IMR-90 (cell line): Measurements from ENCODE around the gene CENPP. TPM values are rescaled to one million over a fixed set of nuclear protein-coding genes. Genes with fewer than 3 reads are reported as not detected.

Experiments used
- ATAC-seq: fragments of 200-7000 bp; cut with Tn5 transposase; 2 replicates; pipeline ENCODE4 v1.9.1; 2020; ENCODE audit warnings: low read depth, mild to moderate bottlenecking, moderate library complexity
- BruUV-seq: library from RNA; stranded (reverse); fragments of 400-500 nt; replicated peaks from 2 replicates; lab custom pipeline; 2021; lab: Mats Ljungman, UMichigan
- CTCF ChIA-PET: fragments of 300-600 bp; formaldehyde crosslinking; extraction: SDS; loops from one replicate; lab custom pipeline; 2021; ENCODE audit warnings: antibody characterized with exemption; lab: Yijun Ruan, JAX
- POLR2A ChIA-PET: fragments of 300-600 bp; sonication (Branson Sonifier 250); formaldehyde crosslinking; loops from one replicate; lab custom pipeline; 2022; ENCODE audit warnings: antibody characterized with exemption; ENCODE audit not compliant: unreplicated experiment; lab: Charles Lee
- DNase-seq: peaks from one replicate; pipeline ENCODE4 v3.0.0; 2013
- H2AFZ ChIP-seq: replicated peaks from 2 replicates; pipeline ENCODE3; 2013; ENCODE audit warnings: low read length, mild to moderate bottlenecking; ENCODE audit not compliant: poor library complexity
- H2AK5ac ChIP-seq: 2 replicates; pipeline ENCODE4 v1.6.1; 2013; ENCODE audit warnings: low read depth, low read length, inconsistent platforms
- H2AK9ac ChIP-seq: replicated peaks from 2 replicates; pipeline ENCODE3; 2013; ENCODE audit warnings: mild to moderate bottlenecking, low read depth, low read length, moderate library complexity; ENCODE audit not compliant: poor library complexity
- H2BK120ac ChIP-seq: 2 replicates; pipeline ENCODE4 v1.6.1; 2013; ENCODE audit warnings: low read depth, low read length, inconsistent platforms
- H2BK15ac ChIP-seq: 3 replicates; pipeline ENCODE4 v1.6.1; 2013; ENCODE audit warnings: low read depth, low read length, inconsistent platforms
- H2BK20ac ChIP-seq: 2 replicates; pipeline ENCODE4 v1.6.1; 2013; ENCODE audit warnings: low read depth, mild to moderate bottlenecking, inconsistent platforms, low read length, moderate library complexity
- H2BK5ac ChIP-seq: 2 replicates; pipeline ENCODE4 v1.6.1; 2013; ENCODE audit warnings: mild to moderate bottlenecking, low read depth, low read length, inconsistent platforms; ENCODE audit not compliant: poor library complexity, severe bottlenecking
- H3K14ac ChIP-seq: replicated peaks from 2 replicates; pipeline ENCODE4 v1.6.1; 2013; ENCODE audit warnings: low read depth, low read length, inconsistent platforms
- H3K18ac ChIP-seq: 2 replicates; pipeline ENCODE4 v1.6.1; 2013; ENCODE audit warnings: low read depth, low read length, control low read depth
- H3K23ac ChIP-seq: 2 replicates; pipeline ENCODE4 v1.6.1; 2013; ENCODE audit warnings: low read depth, low read length, inconsistent platforms
- H3K27ac ChIP-seq: 2 replicates; pipeline ENCODE4 v1.5.1; 2013; ENCODE audit warnings: mild to moderate bottlenecking, control low read depth, low read length; ENCODE audit not compliant: insufficient read depth
- H3K27me3 ChIP-seq: 2 replicates; pipeline ENCODE4 v1.6.1; 2013; ENCODE audit warnings: low read length; ENCODE audit not compliant: control insufficient read depth, insufficient read depth
- H3K36me3 ChIP-seq: 2 replicates; pipeline ENCODE4 v1.6.1; 2013; ENCODE audit warnings: low read length, mixed read lengths; ENCODE audit not compliant: control insufficient read depth, insufficient read depth
- H3K4ac ChIP-seq: 2 replicates; pipeline ENCODE4 v1.6.1; 2013; ENCODE audit warnings: low read depth, low read length, inconsistent platforms
- H3K4me1 ChIP-seq: 2 replicates; pipeline ENCODE4 v1.6.1; 2013; ENCODE audit warnings: low read length, mixed read lengths; ENCODE audit not compliant: control insufficient read depth, insufficient read depth
- H3K4me2 ChIP-seq: 2 replicates; pipeline ENCODE4 v1.6.1; 2013; ENCODE audit warnings: low read depth, mild to moderate bottlenecking, control low read depth, low read length, moderate library complexity
- H3K4me3 ChIP-seq: 2 replicates; pipeline ENCODE4 v1.5.1; 2013; ENCODE audit warnings: low read depth, mild to moderate bottlenecking, control low read depth, low read length, moderate library complexity; ENCODE audit not compliant: insufficient read depth
- H3K56ac ChIP-seq: 2 replicates; pipeline ENCODE4 v1.6.1; 2013; ENCODE audit warnings: low read length, inconsistent platforms; ENCODE audit not compliant: insufficient read depth; ENCODE audit errors: extremely low read depth
- H3K79me1 ChIP-seq, 2 experiments: 2 replicates each; pipeline ENCODE4 v1.6.1; 2013; ENCODE audit warnings: low read length in 2 of 2, inconsistent platforms in 1 of 2, low read depth in 1 of 2
- H3K9ac ChIP-seq: 2 replicates; pipeline ENCODE4 v1.6.1; 2013; ENCODE audit warnings: low read depth, low read length, control low read depth
- H3K9me1 ChIP-seq: 2 replicates; pipeline ENCODE4 v1.6.1; 2013; ENCODE audit warnings: low read length, inconsistent platforms; ENCODE audit not compliant: insufficient read depth
- H3K9me3 ChIP-seq: 2 replicates; pipeline ENCODE4 v1.6.1; 2013; ENCODE audit warnings: low read length; ENCODE audit not compliant: control insufficient read depth, insufficient read depth
- H4K20me1 ChIP-seq: 2 replicates; pipeline ENCODE4 v1.6.1; 2013; ENCODE audit warnings: low read length, inconsistent platforms; ENCODE audit not compliant: insufficient read depth
- H4K5ac ChIP-seq: 2 replicates; pipeline ENCODE4 v1.6.1; 2013; ENCODE audit warnings: mild to moderate bottlenecking, low read depth, low read length, control low read depth
- H4K8ac ChIP-seq, 2 experiments: 2 replicates each; pipeline ENCODE4 v1.6.1; 2013; ENCODE audit warnings: low read depth in 2 of 2, low read length in 2 of 2, control low read depth in 1 of 2, inconsistent platforms in 1 of 2
- H4K91ac ChIP-seq: 2 replicates; pipeline ENCODE4 v1.6.1; 2013; ENCODE audit warnings: low read depth, low read length, inconsistent platforms; ENCODE audit not compliant: insufficient read depth
- MAFK ChIP-seq: IDR thresholded peaks from 2 replicates; pipeline ENCODE4 v1.6.1; 2012; ENCODE audit warnings: low read depth, low read length, improper control_type of control experiment
- MAZ ChIP-seq: IDR thresholded peaks from 2 replicates; pipeline ENCODE4 v1.6.1; 2012; ENCODE audit warnings: low read depth, mild to moderate bottlenecking, low read length, improper control_type of control experiment, moderate library complexity, borderline replicate concordance
- MXI1 ChIP-seq: IDR thresholded peaks from 2 replicates; pipeline ENCODE4 v1.6.1; 2012; ENCODE audit warnings: low read depth, mild to moderate bottlenecking, low read length, moderate library complexity, borderline replicate concordance
- NFE2L2 ChIP-seq: fragments of 150-350 bp; IDR thresholded peaks from 2 replicates; pipeline ENCODE4 v1.6.1; 2016; ENCODE audit warnings: low read depth, mild to moderate bottlenecking, low read length
- POLR2A ChIP-seq: IDR thresholded peaks from 2 replicates; pipeline ENCODE4 v1.6.1; 2012; ENCODE audit warnings: mild to moderate bottlenecking, low read depth, low read length
- RAD21 ChIP-seq: IDR thresholded peaks from 2 replicates; pipeline ENCODE4 v1.6.1; 2012; ENCODE audit warnings: low read length, improper control_type of control experiment
- RCOR1 ChIP-seq: IDR thresholded peaks from 2 replicates; pipeline ENCODE4 v1.6.1; 2012; ENCODE audit warnings: mild to moderate bottlenecking, low read length, improper control_type of control experiment; ENCODE audit not compliant: insufficient replicate concordance
- SMC3 ChIP-seq: fragments of 150-350 bp; IDR thresholded peaks from 2 replicates; pipeline ENCODE4 v1.6.1; 2016; ENCODE audit warnings: low read depth, mild to moderate bottlenecking, antibody characterized with exemption, low read length, moderate library complexity
- WGBS, 2 experiments: methylation state at CpG; one replicate each; pipeline versions ENCODE4 v1.1.5 to v1.1.7; 2013; ENCODE audit warnings: missing lambda C conversion rate in 2 of 2; ENCODE audit not compliant: insufficient read length in 1 of 2; ENCODE audit errors: extremely low coverage in 2 of 2; 5-methylcytosine and 5-hydroxymethylcytosine counted together
- dilution Hi-C: fragments of 300-500 bp; cut with HindIII; formaldehyde crosslinking; loops from one replicate; pipeline ENCODE4 v1.14.3; 2018; ENCODE audit warnings: low sequenced_read_pairs; ENCODE audit not compliant: unreplicated experiment
- in situ Hi-C: fragments of 300-500 bp; cut with MboI; formaldehyde crosslinking; loops from 3 replicates; pipeline ENCODE4 v1.14.3; 2019; ENCODE audit warnings: low sequenced_read_pairs, inconsistent platforms, mixed read lengths
- intact Hi-C: fragments of 100-400 bp; cut with micrococcal nuclease; formaldehyde crosslinking; loops from 2 replicates; pipeline ENCODE4 v1.10.0; 2022
- polyA plus RNA-seq, 3 experiments: library from polyadenylated mRNA; depleted of rRNA; stranded (reverse); fragments of >200 nt; gene quantifications; 2 replicates each; pipeline ENCODE4 v1.2.3, GENCODE V29; 2012; ENCODE audit warnings: low replicate concordance in 1 of 3
- total RNA-seq: library from RNA; depleted of rRNA; stranded (reverse); fragments of >200 nt; gene quantifications from 2 replicates; pipeline ENCODE4 v1.2.3, GENCODE V29; 2012
- TF ChIP-seq, protein P1 (sequence below): conservative IDR thresholded peaks from 2 replicates; pipeline ENCODE4 v1.5.1; 2012; ENCODE audit warnings: mild to moderate bottlenecking, low read depth, low read length, improper control_type of control experiment

CENPP gene
- total and polyA plus RNA-seq, 2 of the 4 experiments (the other 2 are of a cell fraction), result 1.4 to 2.0 TPM

DNA sequence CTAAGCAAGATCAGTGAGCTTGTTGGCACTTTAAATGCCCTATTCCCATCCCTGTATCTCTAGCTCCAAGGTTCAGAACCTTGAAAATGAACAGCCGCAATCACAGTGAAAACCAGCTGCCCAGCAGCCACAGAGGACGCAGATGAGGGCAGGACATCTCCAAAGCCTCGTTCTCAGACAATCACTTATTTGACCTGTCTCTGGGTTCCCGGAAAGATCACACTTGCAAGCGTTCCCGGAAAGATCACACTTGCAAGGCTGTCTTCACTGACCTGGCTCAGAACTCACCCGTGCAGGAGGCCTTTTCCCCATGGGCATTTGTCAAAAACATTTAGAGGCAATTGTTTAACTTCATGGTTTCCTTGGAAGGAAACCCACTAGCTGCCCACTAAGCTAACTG lies 318.5 kb downstream of the CENPP start:
- no peaks in the 10 kb centered on the region for H3K27me3 ChIP-seq
- no peak overlapping the region for H2BK15ac ChIP-seq
- H2BK5ac ChIP-seq, result no peak overlapping the region
- intact Hi-C loops, result no loop called here
- dilution Hi-C loops, result no loop called here
- peaks cover 54% of the 10 kb centered on the region for H3K36me3 ChIP-seq
- no peak overlapping the region for H3K27ac ChIP-seq
- no peak overlapping the region for H2AK9ac ChIP-seq
- no peak overlapping the region for H3K18ac ChIP-seq
- H3K56ac ChIP-seq, result no peak overlapping the region
- no TSS peak for BruUV-seq
- H3K14ac ChIP-seq, result no peak overlapping the region
- ATAC-seq (no peak), DNase-seq (no peak)
- H2BK120ac ChIP-seq, result no peak overlapping the region
- H3K4me2 ChIP-seq, result no peak overlapping the region
- no peak overlapping the region for H2AFZ ChIP-seq
- no peak overlapping the region for H3K4me3 ChIP-seq
- POLR2A ChIA-PET, result no interaction called here
- no peaks in the 10 kb centered on the region for H3K4me1 ChIP-seq
- in situ Hi-C loops, result no loop called here
- no peaks in the 10 kb centered on the region for H3K9me3 ChIP-seq
- no peak overlapping the region for H2BK20ac ChIP-seq
- WGBS, 2 experiments, result 100% methylated on average over 1 of the region's 7 CpGs; no CpG with 5 or more reads in 1 of the 2 experiments
- no peak overlapping the region for H3K4ac ChIP-seq
- TF ChIP-seq POLR2A, result no peak
- no peak for TF ChIP-seq NFE2L2
- no peak for TF ChIP-seq MAFK
- no peak for TF ChIP-seq MXI1
- TF ChIP-seq, protein P1, sequence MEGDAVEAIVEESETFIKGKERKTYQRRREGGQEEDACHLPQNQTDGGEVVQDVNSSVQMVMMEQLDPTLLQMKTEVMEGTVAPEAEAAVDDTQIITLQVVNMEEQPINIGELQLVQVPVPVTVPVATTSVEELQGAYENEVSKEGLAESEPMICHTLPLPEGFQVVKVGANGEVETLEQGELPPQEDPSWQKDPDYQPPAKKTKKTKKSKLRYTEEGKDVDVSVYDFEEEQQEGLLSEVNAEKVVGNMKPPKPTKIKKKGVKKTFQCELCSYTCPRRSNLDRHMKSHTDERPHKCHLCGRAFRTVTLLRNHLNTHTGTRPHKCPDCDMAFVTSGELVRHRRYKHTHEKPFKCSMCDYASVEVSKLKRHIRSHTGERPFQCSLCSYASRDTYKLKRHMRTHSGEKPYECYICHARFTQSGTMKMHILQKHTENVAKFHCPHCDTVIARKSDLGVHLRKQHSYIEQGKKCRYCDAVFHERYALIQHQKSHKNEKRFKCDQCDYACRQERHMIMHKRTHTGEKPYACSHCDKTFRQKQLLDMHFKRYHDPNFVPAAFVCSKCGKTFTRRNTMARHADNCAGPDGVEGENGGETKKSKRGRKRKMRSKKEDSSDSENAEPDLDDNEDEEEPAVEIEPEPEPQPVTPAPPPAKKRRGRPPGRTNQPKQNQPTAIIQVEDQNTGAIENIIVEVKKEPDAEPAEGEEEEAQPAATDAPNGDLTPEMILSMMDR, result no peak
- TF ChIP-seq MAZ, result no peak
- no peak for TF ChIP-seq RCOR1
- TF ChIP-seq RAD21, result no peak
- TF ChIP-seq SMC3, result no peak
- H2AK5ac ChIP-seq, result no peak overlapping the region
- H4K20me1 ChIP-seq, result 0 out of 2 replicates have a peak, but pooled peaks cover under 1% of the 10 kb centered on the region
- no peak overlapping the region for H4K91ac ChIP-seq
- peaks cover 3% of the 10 kb centered on the region; the same call in 1 of the 2 replicates for H3K9me1 ChIP-seq
- no peak overlapping the region for H4K8ac ChIP-seq
- CTCF ChIA-PET, result no interaction called here
- H3K79me1 ChIP-seq, result peaks cover 16 to 33% of the 10 kb centered on the region in 2 experiments
- no peak overlapping the region for H4K5ac ChIP-seq
- no peak overlapping the region for H3K23ac ChIP-seq
- no peak overlapping the region for H3K9ac ChIP-seq
